Ecto neural progenitor cell (in vitro differentiated cells): ENCODE data around the gene APOL1.
"Not testable (repeated sequence)": the region's sequence is repeated elsewhere in the genome, so short reads cannot be mapped to it uniquely, and the experiment has no call there.

Source experiments
- DNase-seq: peaks from one replicate; pipeline ENCODE4 v3.0.0-alpha.2; 2018; ENCODE audit warnings: low spot score

APOL1 gene

DNA sequence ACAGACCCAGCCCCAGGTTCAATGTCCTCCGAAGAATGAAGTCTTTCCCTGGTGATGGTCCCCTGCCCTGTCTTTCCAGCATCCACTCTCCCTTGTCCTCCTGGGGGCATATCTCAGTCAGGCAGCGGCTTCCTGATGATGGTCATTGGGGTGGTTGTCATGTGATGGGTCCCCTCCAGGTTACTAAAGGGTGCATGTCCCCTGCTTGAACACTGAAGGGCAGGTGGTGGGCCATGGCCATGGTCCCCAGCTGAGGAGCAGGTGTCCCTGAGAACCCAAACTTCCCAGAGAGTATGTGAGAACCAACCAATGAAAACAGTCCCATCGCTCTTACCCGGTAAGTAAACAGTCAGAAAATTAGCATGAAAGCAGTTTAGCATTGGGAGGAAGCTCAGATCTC is 14.1 kb downstream of the APOL1 start:
- no peak for DNase-seq

DNA sequence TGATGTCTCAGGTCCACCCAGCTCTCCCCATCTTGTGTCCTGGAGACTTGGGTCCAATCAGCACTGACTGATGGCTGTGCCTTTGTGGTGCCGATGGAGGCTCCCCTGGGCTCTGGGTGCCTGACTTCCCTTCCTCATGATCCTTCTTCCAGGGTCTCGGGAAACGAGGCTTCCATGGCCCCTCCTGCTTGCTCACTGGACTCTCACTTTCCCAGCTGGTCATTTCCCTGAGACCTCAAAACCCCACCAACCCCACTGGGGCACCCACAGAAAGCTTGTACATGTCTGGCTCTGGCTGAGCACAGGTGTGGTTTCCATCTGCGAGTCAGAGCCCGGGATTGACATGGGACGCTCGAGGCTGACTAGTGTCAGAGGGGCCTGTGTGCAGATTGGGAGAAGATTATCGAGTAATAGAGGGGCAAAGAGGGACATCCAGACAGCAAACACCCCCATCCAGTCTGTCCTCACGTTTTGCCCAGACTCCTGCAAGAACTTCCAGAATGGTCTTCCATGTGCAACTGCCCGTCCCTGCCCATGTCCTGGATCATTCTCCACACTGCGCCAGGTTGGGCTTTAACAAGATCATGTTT is 15.1 kb downstream of the APOL1 start:
- DNase-seq: no peak

DNA sequence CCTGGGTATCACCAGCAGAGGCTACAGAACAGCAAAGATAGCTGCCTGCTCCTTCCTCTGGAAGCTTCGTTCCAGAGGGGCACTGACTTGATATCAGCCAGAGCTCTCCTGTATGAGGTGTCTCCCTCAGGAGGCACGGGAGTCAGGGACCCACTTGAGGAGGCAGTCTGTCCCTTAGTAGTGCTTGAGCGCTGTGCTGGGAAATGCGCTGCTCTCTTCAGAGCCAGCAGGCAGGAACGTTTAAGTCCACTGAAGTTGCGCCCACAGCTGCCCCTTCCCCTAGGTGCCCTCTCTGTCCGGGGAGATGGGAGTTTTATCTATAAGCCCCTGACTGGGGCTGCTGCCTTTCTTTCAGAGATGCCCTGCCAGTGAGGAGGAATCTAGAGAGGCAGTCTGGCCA is 18.3 kb downstream of the APOL1 start:
- DNase-seq: not testable (repeated sequence)

DNA sequence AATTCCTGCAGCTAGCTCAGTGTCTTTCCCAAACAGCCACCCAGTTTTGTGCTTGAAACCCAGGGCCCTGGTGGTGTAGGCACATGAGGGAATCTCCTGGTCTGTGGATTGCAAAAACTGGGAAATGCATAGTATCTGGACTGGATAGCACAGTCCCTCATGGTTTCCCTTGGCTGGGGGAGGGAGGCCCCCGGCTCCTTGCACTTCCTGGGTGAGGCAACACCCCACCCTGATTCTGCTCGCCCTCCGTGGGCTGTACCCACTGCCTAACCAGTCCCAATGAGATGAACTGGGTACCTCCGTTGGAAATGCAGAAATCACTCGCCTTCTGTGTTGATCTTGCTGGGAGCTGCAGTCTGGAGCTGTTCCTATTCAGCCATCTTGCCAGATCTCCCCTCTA is 19.0 kb downstream of the APOL1 start:
- DNase-seq: not testable (repeated sequence)

DNA sequence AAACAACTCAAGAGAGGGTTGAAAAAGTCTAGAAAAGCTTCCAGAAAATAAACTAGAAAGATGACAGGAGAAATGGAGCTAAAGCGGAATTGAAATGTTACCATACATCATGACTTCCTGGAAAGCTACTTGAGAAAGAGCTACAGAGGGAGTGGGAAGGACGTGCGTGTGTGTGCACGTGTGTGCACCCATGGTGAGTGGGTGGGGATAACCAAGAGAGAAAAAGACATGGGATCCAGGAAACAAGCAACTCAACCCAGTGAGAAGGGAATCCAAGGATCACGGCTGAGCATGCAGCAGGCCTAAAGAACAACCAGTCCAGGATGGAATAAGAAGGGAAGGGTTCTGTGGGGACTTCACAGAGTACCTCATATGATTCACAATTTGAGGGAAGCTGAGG is 21.6 kb downstream of the APOL1 start:
- no peak for DNase-seq

DNA sequence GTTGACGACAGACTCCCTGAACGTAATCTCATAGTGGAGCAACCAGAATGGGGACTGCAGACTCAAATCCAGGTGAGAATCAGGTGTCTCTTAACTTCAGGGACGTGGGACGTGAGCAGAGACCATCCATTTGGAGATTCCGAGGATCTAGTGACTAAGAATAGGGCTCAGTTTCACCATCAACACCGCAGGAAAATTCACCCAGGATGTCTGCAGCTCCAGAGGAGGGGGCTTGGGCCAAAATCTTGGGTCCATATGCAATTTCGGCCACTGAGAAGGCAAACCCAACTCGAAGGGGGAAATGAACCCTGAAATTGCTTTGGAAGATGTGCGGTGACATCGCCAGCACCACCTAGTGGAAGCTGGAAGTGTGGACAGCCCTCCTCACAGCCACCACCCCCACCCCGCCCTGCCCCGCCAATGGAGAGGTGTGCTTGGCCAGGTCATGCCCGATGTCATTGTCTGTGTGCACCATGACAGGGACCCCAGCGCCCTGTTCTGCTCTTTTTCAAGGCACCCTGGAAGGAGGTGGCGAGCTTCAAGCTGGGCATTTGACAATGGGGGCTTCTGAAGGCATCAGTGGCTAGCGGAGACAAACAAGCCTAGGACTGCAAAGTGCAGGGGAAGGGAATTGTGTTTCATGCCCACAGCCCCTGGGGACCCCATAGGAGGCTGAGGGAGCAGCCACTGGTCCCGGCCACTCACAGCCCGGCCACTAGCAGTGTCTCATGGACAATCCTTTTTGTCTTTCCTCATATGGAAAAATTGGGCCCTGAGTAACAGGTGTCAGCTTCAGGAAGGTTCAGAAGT is 24.8 kb downstream of the APOL1 start:
- peak; percentile 80 for DNase-seq

DNA sequence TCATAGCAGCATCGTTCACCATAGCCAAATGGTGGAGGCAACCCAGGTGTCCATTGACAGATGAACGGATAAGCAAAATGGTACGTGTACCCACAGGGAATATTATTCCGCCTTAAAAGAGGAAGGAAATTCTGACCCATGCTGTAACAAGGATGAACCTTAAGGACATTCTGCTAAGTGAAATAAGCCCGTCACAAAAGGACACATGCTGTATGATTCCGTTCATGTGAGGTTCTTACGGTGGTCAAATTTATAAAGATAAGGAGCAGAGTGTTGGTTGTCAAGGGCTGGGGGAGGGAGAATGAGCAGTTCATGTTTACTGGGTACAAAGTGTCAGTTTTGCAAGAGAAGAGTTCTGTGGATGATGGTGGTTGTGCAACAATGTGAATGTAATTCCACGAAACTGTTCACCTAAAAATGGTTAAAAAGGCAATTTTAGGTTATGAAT is 26.3 kb downstream of the APOL1 start:
- DNase-seq: no peak

DNA sequence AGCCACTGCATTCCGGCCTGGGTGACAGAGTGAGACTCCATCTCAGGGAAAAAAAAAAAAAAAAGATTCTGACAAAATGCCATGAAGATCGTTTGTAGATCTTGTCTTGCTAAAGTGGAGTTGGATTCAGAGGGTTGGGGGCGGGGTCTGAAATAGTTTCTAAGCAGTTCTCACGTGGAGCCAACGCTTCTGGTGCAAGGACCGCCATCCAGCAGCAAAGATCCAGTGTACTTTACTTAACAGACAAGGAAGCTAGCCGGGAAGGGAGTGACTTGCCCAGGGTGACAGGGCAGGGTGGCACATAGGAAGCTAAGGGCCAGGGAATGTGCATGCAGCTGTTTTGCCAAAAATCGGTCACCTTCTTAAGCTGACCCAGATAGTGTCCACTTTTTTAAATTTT is 27.4 kb downstream of the APOL1 start:
- DNase-seq: no peak

DNA sequence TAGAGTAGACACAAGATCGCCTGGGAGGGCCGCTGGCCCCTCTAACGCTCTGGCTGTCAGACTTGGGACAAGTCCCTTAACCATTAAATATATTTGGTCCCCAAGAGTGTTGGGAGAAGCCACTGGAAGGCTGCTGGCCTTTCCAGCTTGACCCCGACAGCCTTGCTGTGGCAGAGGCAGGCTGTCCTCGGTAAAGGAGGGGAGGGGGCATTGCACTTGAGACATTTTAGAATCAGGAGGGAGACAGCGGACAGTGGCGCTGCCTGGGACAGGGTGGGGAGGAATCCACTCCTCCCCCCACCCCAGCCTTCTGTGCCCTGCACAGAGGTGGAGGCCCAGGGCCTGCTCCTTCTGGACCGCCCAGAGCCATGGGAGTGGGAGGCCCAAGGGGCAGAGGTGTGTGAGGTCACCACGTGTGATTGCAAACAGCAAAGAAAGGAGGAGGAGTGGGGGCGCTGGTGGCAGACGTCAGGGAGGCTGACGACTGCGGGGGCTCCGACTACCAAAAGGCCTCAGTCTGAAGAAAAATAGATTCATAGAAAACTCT is 28.9 kb downstream of the APOL1 start:
- no peak for DNase-seq

DNA sequence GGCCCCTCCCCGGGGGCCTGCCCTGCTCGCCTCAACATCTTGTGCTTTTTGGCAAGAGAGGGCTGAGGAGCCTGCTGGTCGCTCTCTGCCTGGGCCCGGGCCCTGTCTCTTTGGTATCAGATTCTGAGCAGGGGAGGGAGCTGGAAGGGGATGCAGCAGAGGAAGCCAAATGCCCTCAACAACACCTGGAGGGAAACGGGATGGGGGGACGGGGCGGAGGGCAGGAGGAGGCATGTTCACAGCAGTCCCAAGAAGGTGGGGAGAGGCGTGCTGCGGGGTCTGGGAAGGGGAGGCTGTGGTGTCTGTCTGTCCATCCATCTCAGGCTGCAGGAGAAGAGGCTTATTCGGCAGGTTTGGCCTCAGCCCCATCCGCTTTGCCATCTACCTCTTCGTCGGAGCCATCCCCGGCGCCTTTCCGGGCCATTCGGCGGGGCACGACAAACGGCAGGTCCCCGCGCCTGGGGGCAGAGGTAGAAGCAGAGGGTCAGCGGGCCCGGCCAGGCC is 29.4 kb downstream of the APOL1 start:
- no peak for DNase-seq

DNA sequence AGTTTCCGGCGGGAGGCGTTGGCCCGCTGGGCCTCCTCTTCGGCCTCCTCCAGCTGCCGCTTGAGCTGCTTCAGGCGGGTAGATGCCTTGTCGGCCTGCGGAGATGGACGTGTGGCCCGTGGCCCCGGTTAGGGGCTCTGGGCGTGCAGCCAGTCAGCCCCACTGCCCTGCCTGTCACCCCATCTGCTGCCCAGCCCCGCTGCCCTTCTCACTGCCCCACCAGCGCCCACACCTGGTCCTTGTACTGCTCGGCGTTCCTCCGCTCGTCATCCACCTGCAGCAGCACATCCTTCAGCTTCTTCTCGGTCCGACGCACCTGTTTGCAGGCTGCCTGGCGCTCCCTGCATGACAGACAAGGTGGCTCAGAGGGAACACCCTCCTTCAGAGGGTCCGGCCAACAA is 31.2 kb downstream of the APOL1 start:
- DNase-seq: no peak

DNA sequence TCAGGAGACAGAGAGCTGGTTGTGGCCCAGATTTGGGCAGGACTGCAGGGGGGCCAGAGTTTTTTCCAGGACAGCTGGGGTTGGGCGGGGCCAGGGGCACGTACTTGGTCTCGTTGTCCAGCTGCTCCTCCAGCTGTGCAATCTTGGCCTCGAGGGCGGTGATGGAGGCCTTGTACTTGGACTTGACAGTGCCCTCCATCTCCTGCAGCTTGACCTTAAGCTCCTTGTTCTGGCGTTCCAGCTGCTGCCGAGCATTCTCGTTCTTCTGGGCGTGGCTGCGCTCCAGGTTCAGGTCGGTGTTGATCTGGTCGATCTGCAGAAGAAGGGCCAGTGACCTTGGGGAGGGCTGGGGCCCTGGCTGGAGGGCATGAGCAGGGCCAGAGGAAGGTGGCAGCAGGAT is 32.1 kb downstream of the APOL1 start:
- no peak for DNase-seq

DNA sequence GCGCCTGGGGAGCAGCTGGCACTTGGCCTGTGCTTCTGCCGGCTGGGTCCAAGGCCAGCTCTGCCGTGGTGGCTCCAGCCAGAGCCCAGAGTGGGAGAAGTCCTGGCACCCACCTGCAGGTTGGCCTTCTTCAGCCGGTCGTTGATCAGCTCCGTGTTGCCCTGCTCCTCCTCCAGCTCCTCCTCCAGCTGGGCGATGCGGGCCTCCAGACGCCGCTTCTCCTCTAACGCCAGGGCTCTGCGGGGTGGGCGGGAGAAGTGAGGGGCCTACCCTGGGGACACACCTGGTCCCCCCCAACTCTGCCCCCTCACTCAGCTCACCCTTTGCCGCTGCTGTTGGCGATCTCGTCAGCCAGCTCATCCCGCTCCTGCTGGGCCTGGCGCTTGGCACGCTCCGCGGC is 32.6 kb downstream of the APOL1 start:
- no peak for DNase-seq

DNA sequence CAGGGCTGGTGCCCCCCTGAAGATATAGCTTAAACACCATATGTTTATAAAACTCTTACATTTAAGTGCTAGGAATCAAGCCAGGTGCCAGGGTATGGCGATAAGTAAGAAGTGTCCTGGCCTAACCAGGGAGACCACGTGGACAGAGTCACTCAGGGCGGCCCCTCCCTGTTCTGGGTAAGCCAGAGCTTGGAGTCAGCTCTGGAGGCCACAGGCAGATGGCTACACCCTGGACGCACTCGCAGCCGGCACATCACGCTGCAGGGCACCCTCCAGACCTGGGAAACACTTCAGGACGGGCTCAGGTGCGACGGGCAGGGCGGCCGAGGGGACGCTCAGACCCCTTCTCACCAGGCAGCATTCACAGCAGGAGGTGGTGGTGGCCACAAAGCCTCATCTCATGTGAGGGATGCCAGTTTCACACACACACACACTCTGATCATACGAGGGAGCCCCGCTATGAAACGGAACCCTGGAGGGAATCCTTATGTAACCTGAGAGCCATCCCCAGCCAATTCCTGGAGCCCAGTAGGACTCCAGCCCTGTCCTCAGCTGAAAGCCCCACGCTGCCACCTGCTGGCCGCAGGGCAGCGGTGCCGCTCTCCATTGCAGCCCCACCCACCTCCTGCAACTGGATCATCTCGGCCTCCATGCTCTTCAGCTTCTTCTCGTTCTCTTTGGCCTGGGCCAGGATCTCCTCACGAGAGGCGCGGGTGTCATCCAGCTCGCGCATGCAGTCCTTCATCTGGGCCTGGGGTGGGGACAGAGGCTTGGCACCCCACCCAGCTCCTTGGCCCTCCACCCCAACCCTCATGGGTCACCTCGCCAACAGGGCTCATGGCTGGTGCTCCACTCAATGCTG is 33.4 kb downstream of the APOL1 start:
- DNase-seq: peak; percentile 90

DNA sequence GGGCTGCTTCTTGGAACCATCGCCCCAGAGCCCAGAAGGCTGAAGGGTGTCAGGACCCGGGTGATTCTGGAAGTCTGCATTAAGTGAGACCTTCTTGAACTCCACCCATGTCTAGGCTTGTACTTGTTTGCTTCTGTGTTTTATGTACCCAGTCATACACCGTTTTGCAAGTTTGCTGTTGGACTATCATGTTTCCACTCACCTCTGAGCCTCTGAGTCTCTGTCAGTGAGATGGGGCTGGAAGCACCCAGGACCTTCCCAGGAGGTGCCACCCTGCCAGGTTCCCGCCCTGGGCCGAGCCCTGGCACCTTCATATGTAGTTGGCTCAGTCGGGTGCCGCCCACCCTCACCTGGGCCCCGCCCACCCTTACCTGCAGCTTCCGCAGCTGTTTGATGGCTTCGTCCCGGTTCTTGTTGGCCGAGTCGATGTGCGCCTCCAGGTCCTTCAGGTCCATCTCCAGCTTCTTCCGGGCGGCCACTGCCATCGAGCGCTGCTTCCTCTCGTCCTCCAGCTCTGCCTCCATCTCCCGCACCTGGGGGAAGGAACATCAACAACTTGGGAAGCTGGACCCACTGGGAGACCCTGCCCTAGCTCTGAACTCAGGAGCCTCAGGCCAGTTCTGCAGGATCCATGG is 35.1 kb downstream of the APOL1 start:
- no peak for DNase-seq

DNA sequence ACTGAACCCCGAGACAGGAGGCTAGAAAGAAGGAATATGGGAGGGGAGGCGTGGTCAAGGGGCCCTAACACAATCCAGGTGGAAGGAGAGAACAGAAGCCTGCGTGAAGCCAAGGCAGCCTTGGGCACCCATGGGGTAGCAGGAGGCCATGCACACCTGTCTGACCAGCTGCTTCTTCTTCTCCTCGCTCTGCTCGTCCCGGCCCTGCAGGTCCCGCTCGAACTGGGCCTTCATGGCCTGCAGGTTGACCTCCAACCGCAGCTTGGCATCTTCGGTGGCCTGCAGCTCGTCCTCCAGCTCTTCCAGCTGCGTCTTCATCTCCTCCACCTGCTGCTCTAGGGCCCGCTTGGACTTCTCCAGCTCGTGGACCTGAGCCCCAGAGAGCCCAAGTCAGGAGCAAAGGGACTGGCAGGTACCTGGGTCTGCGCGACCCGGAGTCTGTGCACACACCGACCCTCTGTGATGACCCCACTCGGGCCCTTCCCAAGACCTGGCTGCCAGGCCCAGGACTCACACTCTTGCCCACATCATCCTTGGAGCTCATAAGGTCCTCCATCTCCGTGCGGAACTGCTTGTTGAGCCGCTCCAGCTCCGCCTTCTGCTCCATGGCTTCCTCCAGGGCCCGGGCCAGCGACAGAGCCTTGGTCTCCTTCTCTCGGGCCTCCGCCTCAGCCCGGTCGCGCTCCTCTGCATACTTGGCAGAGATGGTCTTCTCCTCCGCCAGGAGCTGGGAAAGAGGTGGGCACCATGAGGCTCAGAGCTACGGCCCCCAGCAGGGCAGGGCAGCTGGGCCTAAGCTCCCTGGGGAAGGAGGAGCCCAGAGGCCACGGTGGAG is 35.9 kb downstream of the APOL1 start:
- no peak for DNase-seq

DNA sequence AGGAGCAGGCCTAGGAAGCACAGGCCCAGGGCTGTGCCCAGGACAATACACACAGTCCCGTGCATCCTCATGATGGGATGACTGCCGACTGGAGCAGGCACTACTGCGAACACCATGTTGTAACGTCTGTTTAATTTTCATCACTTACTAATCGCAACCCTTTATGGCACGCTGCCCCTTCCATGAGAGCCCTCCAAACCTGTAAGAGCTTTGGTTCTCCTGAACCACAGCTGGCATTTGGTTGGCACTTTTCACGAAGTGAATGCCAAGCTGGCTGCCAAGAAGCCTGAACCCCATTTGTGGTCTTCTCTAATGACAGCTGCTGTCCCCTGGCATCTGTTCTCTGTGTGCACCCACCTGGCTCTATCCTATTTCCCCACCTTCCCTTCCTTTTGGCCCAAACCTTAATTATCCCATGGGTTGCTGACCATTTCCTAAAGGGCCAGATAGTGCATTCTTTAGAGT is 36.5 kb downstream of the APOL1 start:
- no peak for DNase-seq

DNA sequence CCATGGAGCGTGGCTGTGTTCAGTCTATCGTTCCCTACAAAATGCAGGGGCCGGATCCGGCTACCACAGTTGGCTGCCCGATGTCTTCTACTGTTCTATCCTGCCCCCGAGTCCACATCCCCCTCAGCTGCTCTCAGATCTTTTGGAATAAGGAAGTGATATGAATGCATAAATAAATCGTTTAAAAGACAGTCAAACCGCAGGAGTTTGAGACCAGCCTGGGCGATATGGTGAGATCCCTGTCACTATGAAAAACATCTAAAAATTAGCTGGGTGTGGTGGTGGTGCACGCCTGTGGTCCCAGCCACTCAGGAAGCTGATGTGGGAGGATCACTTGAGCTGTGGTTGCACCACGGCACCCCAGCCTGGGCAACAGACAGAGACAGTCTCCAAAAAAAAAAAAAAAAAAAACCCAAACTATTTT is 37.0 kb downstream of the APOL1 start:
- not testable (repeated sequence) for DNase-seq

DNA sequence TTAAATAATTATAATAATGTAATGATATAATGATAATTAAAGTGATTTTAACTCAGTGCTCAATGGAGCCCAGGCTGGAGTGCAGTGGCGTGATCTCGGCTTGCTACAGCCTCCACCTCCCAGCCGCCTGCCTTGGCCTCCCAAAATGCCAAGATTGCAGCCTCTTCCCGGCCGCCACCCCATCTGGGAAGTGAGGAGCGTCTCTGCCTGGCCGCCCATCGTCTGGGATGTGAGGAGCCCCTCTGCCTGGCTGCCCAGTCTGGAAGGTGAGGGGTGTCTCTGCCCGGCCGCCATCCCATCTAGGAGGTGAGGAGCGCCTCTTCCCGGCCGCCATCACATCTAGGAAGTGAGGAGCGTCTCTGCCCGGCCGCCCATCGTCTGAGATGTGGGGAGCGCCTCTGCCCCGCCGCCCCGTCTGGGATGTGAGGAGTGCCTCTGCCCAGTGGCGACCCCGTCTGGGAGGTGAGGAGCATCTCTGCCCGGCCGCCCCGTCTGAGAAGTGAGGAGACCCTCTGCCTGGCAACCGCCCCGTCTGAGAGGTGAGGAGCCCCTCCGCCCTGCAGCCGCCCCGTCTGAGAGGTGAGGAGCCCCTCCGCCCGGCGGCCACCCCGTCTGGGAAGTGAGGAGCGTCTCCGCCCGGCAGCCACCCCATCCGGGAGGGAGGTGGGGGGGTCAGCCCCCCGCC is 37.6 kb downstream of the APOL1 start:
- not testable (repeated sequence) for DNase-seq
